ENCODE measurements around the gene KIF20B. TPM values are rescaled to one million over a fixed set of nuclear protein-coding genes. Genes with fewer than 3 reads are reported as not detected.
"Not testable (repeated sequence)": the region's sequence is repeated elsewhere in the genome, so short reads cannot be mapped to it uniquely, and the experiment has no call there.

Gene KIF20B
- total RNA-seq, 1 donor from 2014 or later = 7.0 TPM

GRCh38 chr10:89789188-89789877 is 87.9 kb downstream of the KIF20B start:
- no peak for DNase-seq

GRCh38 chr10:89792187-89792586 is 90.8 kb downstream of the KIF20B start:
- DNase-seq = peak; percentile 7

DNA sequence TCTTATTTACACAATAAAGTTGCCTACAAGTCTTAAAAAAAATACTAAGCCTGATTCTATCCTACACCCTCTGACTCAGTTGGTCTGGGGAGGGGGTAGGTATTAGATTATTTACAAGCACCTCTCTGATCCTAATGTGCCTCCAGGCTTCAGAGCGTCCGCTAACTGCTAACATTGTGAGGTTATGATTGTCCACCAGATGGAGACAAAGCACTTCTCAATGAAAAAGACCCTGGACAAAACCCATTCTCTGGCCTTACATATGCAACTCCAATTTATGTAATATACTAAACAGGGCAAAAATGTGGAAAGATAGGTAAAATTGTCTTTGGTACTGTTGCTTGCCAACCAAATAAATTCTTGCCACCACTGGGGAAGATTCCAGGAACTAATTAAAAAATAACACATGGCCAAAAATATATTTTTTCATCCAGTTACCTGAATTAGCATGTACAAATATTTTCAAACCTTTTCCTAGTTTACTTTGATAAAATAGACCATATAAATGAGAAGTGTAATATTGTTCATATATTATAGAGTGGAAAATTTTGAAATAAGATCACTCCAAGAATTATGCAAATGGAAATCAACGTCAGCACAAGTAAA is 92.4 kb downstream of the KIF20B start:
- DNase-seq = peak; percentile 83

GRCh38 chr10:89795840-89796239 is 94.5 kb downstream of the KIF20B start:
- DNase-seq = no peak

GRCh38 chr10:89798092-89798491 is 96.7 kb downstream of the KIF20B start:
- no peak for DNase-seq

DNA sequence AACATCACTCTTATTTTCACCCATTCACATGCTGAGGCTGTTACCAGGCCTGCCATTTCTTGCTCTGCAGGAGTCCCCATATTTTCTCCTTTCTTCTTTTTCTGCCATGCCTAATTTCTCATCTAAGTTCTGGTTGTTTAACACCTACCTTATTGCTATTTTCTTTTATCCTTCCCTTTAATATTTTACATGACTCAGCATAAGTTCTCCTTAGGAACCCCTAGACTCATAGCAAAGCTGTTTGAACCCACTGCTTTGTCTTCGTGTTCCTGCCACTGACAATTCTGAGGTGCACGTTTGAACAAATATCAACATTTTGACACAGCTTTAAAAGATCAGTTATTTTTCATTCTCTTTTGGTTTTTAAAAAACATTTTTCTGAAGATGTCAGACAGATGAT is 98.2 kb downstream of the KIF20B start:
- DNase-seq = no peak

DNA sequence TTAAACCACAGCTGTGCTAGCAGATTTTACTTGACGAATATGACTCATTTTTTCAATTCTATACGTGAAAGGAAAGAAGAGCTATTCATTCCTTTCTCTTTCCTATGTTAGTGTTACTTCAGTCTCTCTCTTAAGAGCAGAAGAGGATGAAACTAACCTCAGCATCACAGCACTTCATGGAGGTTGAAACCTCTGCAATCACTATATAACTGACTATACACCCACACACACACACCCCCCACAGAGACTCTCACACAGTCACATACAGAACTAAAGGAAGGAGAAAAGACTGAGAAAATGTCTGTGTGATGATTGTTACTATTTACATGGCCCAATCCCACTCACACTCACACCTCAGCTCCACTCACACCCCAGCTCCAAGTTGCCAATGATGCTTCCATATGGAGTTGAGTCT is 104.2 kb downstream of the KIF20B start:
- no peak for DNase-seq

GRCh38 chr10:89808842-89809241 is 107.5 kb downstream of the KIF20B start:
- DNase-seq = no peak

GRCh38 chr10:89809766-89810165 is 108.4 kb downstream of the KIF20B start:
- no peak for DNase-seq

DNA sequence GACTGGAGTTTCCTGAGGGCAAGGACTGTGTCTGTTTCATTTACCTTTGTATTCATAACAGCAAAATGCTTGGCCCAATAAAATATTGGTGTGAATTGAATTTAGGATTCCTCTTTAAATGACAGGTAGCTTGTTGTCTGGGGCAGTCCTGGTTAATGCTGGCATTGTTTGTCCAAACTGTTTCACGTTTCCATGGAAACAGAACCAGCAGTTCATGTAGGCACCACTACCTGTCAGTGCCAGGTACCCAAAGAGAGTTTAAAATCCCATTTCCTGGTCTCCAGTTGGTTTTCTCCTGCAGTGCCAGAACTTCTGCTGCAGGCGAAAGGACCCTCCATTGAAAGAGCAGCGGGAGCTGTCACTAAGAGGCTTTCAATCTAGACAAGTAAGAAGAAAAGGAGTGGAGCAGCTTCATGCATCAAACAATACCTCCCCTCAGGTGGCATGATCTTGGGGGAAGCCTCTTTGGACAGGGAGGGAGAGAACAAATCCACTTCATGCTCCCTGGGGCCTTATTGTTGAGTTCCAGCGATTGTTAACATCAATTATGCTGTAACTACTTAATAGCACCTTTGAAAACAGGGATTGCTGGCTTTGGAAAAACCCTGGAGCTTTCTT is 109.6 kb downstream of the KIF20B start:
- DNase-seq = no peak

DNA sequence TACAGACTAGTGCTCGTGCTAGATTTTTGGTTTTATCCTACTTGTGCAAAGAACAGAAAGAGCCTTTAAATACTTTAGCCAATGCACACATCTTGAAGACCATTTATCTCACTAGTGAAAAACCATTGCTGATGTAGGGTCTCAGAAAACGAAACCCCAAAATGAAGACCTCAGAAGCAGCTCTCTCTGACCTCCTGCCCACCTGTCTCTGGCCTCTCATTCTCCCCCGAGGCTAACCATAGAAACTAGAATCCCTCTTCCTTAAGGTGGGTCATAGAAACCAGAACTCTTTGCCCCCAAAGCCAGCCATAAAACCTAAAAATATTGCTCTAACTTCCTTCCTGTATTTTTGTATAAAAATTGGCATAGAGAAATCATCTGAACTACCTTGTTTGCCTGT is 112.2 kb downstream of the KIF20B start:
- DNase-seq = no peak

DNA sequence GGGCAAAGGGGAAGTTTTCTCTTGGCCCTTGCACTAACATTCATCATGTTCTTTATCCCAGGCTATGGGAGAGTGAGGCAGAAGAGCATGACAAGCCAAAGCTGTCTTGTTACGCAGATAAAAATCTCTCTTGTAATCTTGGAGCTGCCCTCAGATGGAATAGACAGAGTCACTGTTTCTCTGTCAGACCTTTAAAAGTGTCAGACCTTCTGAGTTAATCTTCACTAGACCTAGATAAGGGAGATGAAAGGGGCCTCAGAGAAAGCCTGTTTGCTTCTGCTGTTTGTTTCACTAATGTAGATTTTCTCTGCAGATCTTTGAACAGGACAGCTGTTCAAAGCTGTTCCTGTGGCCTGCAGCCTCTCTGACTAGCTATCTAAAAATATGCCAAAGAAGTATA is 112.9 kb downstream of the KIF20B start:
- no peak for DNase-seq

- DNase-seq = no peak
Observed at GRCh38 chr10:89815049-89815853, 113.9 kb downstream of the KIF20B start.

- not testable (repeated sequence) for DNase-seq
Observed at GRCh38 chr10:89819008-89819407, 117.6 kb downstream of the KIF20B start.

Other genes with a start within 250 kb of the KIF20B start
- gene SLC16A12, start 166.0 kb upstream of the KIF20B start, total RNA-seq = 0.14 and 0.34 TPM in 2 replicates
- 5.4 and 6.0 TPM in 2 replicates for gene PANK1, start 56.3 kb upstream of the KIF20B start, total RNA-seq